Germinal center (tissue), 1 donor: Measurements from ENCODE around the gene ABCC4.
"Not testable (repeated sequence)": the region's sequence is repeated elsewhere in the genome, so short reads cannot be mapped to it uniquely, and the experiment has no call there.

Source experiments
- DNase-seq: peaks from one replicate; pipeline ENCODE4 v3.0.0; 2012; ENCODE audit warnings: mixed read lengths, low spot score

The ABCC4 gene

DNA sequence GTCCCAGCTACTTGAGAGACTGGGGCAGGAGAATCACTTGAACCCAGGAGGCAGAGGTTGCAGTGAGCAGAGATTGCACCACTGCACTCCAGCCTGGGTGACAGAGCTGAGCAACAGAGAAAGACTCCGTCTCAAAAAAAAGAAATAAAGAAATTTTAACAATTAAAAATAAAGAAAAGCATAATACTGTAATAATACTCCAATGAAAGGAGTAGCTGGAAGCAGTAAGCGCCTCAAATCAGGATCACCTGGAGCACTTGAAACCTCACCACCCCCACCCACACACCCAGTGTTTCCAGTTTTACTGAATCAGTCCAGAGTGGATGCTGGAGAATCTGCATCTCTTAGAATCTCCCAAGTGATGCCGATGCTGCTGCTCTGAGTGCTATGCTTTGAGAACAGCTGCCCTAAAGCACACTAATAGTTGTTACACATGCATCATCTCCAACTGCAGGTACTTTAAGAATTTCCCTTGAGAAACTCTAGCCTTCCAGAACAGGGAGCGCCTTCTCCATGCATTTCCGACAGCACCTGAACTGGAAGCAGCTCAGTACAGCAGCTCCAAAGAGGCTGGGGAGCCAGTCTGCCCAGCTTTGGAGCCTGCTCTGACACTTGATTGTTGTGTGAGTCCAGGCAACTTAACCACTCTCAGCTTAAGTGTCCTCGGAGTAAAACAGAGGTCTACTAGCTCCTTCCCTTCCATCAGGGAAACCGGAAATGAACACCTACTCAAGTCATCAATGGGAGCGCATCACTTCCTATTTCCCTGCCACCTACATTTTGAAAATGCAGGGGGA lies 2.9 kb downstream of the ABCC4 start:
- DNase-seq: no peak

DNA sequence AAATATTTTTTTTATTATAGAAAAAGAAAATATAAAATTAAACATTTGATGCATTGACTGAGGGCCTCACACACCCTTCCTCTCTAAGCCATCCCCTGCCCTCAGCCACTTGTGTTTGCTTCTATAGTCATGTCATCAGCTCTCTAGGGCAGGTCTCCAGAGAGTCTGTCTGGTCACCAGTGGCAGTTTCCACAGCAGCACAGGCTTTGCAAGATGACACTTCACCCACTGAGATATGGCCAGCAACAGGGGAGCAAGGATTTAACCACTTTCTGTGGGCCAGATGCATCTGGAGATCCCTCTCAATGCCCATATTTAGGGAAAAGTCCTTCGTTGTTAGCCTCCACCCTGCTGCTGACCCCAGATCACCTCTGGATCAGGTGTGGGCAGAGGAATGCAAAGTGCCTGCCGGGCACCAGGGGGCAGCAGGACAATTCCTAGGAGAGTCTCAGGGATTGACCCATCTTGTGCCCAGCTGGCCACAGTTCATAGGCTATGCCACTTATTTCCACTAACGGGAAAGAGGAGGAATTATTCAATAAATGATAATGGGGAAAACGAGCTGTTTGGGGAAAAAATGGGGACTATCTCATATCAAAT lies 4.8 kb downstream of the ABCC4 start:
- DNase-seq: no peak

DNA sequence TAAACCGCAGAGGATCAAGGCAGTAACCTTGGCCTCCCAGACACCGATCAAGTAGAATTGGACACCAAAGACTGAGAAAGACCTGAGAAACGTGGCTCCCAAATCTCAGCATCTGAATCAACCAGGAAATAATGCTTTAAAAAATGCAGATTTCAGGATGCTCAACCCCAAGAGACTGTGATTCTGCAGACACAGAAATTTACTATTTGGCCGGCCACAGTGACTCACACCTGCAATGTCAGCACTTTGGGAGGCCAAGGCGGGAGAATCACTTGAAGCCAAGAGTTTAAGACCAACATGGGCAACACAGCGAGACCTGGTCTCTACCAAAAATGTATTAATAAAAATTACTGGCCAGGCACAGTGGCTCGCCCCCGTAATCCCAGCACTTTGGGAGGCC lies 6.2 kb downstream of the ABCC4 start:
- DNase-seq: no peak

DNA sequence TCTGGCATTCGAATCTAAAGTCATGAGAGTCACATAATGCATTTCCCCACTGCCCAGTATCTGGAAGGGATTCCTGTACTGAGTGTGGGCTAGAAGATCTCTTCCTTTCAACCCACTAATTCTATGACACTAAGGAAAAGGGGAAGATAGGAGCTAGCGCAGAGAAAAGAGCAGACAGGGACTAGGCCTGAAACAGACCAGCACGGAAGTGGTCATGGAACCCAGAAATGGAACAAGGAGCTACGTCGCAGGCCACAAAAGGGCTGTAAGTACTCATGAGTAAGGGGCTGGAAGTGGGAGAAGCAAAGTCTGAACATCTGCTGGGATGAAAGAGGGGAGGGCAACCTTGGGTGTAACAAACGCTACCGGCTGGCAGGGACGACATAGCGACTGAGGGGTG lies 8.6 kb downstream of the ABCC4 start:
- no peak for DNase-seq

DNA sequence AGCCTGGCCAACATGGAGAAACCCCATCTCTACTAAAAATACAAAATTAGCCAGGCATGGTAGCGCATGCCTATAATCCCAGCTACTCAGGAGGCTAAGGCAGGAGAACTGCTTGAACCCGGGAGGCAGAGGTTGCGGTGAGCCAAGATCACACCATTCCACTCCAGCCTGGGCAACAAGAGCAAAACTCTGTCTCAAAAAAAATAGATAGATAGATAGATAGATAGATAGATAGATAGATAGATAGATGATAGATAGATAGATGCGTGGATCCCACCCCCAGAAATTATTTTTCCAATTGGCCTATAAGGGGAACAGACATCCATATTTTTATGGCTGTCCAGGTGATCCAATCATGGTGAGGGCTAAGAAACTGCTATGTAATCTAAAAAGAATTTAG lies 11.3 kb downstream of the ABCC4 start:
- not testable (repeated sequence) for DNase-seq

DNA sequence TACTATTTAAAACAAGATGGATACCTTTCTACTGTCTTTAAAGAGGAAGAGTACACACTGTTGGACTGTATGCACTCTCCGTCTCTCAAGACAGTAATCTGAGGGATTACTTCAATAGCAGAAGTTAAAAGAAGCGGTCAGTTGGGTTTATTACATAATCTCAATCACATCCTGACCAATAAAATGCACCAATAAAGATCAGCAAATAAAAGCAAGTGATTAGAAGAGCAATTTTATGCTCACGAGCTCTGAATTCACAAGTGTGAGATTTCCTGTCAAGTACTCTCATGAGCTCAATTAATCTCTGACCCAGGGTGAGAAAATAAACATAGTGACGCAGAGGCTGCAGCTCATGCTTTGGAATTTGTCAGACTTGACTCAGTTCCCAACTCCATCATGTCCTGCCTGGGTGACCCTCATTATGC lies 12.2 kb downstream of the ABCC4 start:
- no peak for DNase-seq

DNA sequence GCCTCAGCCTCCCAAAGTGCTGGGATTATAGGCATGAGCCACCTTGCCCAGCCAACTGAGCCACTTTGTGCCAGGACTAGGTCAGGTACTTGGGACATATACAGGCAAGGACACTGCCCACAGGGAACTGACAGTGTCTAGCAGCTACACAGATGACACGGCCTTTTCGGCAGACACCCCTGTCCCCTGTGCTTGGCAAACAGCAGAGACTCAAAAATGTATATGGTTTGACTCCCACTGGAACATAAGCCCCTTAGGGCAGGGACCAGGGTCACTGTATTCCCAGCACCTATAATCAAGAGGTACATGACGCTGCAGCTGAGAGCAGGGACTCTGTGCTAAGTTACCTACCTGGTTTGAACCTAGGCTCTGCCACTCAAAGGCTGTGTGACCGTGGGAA lies 16.8 kb downstream of the ABCC4 start:
- DNase-seq: no peak

DNA sequence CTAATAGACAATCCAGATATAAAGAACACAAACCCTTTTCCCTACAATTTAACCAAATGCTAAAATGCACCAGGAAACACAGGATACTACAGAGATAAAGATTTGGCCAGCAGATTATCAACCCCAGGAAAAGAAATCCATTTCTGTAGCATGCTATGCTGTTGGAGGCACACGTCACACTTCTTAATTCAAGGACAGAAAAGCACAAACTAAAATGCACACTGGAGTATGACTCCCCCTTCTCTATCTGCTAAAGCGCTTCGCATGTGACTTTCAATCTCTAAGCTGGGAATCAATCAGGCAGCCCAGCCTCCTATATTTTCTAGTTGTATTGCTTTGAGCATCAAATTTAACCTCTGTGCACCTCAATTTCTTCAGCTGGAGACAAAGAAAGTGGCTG lies 22.2 kb downstream of the ABCC4 start:
- DNase-seq: no peak

DNA sequence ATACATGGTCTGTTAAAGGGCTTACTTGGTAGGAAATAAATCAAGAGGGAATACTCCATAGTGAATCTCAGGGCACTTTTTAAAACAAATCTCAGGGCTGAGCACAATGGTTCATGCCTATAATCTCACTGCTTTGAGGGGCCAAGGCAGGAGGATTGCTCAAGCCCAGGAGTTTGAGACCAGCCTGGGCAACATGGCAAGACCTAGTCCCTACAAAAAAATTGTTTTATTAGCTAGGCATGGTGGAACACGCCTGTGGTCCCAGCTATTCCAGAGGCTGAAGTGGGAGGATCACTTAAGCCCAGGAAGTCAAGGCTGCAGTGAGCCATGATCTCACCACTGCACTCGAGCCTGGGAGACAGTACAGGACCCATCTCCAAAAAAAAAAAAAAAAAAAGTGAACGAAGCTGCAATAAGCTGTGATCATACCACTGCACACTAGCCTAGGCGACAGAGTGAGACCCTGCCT lies 25.2 kb downstream of the ABCC4 start:
- DNase-seq: no peak

DNA sequence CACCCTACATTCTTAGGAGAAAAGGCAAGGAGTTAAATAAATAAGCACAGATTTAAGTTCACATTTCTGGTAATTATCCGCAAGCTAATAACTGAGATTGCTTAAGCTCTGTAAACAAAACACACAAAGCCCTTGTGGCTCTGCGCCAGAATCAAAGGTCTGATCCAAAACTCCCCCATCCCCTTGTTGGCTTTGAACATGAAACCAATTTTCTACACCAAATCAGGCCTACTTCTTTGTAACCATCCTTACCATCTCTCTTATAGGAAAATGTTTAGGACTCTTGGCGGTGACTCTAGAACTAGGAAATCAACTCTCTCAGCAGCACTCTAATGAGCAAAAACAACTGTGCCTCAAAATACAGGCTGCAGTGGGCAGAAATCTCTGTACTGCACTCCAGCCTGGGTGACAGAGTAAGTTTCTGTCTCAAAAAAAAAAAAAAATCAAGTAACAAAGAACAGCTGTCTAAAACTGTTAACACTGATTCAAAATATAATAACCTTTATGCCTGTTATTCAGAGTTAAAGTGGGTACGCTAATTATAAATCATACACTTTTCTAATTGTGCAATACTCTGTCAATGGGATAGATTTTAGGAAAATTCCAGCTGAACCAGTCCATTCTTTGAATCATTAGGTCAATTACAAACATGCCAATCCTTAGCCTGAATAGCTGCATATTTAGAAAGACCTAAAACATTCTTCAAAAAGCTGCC lies 25.8 kb downstream of the ABCC4 start:
- no peak for DNase-seq

DNA sequence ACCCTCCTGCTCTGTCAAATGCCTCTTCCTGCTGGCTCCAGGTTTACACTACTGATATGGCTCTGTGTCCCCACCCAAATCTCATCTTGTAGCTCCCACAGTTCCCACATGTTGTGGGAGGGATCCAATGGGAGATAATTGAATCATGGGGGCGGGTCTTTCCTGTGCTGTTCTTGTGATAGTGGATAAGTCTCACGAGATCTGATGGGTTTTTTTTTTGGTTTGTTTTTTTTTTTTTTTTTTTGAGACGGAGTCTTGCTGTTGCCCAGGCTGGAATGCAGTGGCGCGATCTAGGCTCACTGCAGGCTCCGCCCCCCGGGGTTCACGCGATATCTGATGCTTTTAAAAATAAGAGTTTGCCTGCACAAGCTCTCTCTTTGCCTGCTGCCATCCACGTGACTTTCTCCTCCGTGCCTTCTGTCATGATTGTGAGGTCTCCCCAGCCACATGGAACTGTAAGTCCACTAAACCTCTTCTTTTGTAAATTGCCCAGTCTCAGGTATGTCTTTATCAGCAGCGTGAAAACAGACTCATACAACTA lies 27.6 kb downstream of the ABCC4 start:
- not testable (repeated sequence) for DNase-seq

DNA sequence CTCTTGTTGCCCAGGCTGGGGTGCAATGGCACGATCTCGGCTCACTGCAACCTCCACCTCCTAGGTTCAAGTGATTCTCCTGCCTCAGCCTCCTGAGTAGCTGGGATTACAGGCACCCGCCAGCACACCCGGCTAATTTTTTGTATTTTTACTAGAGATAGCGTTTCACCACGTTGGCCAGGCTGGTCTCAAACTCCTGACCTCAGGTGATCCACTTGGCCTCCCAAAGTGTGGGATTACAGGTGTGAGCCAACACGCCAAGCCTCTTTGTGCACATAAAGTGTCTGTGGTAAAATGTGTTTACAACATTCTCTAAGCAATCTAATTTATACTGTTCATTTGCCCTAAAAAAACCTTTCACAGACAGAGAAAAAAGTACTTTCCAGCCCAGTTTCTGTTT lies 29.2 kb downstream of the ABCC4 start:
- not testable (repeated sequence) for DNase-seq

DNA sequence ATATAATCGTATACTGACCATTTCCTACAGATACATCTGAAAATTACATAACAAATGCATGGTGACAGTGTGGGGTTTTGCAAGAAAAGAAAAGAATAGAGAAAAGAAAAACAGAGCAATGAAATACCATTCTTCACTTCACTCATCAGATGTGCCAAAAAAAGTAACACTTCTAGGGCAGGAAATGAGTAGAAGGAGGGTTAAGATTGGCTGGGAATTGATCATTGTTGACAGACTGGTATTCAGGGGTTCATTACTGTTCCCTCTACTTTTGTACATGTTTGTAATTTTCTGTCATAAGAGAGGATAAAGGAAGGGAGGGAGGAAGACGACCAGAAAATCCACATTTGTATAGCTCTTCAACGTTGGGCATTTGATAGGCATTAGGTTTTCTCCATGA lies 31.5 kb downstream of the ABCC4 start:
- DNase-seq: no peak

DNA sequence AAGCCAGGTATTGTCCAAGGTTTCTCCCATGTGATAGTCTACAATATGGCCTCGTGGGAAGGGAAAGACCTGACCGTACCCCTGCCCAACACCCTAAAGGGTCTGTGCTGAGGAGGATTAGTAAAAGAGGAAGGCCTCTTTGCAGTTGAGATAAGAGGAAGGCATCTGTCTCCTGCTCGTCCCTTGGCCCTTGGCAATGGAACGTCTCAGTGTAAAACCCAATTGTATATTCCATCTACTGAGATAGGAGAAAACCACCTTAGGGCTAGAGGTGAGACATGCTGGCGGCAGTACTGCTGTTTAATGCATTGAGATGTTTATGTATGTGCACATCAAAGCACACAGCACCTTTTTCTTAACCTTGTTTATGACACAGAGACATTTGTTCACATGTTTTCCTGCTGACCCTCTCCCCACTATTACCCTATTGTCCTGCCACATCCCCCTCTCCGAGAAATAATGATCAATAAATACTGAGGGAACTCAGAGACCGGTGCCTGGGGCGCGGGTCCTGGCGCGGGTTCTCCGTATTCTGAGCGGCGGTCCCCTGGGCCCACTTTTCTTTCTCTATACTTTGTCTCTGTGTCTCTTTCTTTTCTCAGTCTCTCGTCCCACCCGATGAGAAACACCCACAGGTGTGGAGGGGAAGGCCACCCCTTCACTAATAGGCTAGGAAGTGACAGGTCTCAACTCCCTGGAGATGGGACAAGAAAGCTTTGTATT lies 32.7 kb downstream of the ABCC4 start:
- not testable (repeated sequence) for DNase-seq

DNA sequence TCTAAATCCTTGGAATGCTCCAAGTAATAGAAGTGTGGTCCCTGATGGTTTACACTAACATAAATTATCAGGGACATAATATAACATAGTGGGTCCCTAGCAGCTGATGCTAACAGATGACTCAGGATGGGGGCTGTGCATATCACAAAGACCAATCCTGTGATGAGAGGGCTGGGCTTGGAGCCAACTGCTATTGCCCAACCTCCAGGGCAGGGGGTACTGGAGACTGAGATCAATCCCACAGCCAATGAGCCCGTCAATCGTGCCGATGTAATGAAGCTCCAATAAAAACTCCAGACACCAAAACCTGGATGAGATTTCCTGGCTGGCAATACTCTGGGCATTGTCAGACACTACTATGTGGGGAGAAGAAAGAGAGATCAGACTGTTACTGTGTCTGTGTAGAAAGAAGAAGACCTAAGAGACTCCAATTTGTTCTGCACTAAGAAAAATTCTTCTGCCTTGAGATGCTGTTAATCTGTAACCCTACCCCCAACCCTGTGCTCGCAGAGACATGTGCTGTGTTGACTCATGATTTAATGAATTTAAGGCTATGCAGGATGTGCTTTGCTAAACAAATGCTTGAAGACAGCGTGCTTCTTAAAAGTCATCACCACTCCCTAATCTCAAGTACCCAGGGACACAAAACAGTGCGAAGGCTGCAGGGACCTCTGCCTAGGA lies 33.4 kb downstream of the ABCC4 start:
- no peak for DNase-seq

DNA sequence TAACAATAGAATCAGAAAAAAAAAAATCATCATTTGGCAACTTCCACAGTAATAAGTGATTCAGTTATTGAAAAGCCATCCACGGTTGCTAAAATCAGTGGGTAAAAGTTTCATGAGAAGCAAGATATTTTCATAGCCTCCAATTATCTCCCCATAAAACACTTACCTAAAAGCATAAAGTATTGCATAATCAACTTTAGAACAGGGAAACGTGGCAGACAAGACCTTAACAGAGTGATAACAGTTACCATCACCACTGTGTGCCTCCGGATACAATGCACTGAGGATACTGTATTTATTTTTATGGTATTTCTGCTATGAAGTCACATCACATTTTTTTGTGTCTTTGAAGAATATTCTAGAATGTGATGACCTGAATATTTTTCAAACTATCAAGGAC lies 37.0 kb downstream of the ABCC4 start:
- DNase-seq: no peak

DNA sequence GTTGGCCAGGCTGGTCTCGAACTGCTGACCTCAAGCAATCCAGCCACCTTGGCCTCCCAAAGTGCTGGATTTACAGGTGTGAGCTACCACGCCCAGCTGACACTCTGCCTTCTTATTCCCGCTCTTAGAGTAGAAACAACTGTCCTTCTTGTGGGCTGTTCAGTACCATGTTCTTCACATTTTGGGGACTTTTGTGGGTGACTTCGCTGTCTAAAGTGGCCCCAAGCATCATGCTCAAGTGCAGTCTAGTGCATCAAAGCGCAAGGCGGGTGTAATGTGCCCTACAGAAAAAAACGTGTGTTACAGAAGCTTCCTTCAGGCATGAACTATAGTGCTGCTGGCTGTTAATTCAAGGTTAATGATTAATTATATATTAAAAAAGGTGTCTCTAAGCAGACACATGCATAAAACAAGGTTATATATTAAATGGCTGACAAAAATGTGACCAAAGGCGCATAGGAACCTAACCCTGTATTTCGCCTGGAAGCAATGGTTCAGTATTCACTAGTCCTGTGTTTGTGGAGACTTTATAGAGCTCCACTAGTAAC lies 38.3 kb downstream of the ABCC4 start:
- no peak for DNase-seq

DNA sequence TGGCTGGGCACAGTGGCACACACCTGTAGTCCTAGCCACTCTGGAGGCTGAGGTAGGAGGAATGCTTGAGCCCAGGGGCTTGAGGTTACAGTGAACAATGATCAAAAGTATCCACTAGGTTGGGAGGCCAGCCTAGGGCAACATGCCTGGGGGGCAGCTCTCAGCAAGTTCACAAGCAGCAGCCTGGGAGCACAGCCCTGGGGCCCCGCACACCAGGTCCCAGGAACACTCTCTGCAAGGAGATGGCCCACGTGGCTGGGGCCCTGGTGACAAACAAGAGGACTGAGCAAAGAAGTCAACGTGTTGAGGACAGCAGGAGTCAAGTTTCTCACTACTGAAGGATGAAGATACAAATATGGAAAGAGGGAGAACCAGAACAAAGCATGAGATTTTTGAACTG lies 39.3 kb downstream of the ABCC4 start:
- no peak for DNase-seq

DNA sequence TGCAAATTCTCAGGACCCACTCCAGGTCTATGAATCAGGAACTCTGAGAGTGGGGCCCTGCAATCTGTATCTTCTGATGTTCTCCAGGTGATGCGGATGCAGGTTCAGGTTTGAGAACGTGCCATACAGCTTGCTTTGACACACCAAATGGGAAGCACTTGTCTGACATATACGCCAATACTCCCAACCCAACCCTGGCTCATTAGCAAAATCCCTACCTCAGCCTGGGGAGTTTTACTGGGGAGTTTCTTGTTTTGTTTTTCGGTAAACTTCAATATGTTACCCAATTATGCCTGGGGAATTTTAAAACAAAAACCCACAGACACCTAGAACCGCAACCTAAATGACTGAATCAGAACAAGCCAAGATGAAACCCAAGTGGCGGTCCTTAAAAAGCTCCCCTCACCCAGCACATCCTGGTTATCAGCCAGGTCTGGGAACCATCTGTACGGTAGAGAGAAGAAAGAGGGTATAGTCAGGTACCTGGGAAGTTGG lies 41.2 kb downstream of the ABCC4 start:
- no peak for DNase-seq

DNA sequence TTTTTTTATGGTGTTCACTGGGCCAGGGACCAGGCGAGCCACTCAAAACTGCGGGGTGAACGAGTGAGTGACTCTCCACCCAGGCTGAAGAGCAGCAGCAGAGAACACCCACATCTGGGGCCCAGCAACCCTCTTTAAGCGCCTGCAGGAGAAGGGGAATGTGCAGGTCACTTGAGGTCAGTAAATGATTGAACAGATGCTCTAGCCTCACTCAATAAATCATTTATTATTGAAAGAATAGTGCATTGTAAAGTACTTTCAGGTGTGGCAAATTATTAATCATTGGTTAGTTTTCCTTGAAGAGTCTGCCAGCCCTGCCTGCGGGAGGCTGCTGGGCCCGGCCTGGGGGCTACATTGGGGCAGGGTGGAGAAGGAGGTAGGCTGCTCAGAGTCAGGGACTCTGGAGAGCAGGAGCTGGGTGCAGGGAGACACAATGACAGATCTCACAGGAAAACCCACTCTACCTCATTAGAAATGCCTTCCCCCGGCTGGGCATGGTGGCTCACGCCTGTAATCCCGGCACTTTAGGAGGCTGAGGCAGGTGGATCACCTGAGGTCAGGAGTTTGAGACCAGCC lies 42.5 kb downstream of the ABCC4 start:
- DNase-seq: no peak

DNA sequence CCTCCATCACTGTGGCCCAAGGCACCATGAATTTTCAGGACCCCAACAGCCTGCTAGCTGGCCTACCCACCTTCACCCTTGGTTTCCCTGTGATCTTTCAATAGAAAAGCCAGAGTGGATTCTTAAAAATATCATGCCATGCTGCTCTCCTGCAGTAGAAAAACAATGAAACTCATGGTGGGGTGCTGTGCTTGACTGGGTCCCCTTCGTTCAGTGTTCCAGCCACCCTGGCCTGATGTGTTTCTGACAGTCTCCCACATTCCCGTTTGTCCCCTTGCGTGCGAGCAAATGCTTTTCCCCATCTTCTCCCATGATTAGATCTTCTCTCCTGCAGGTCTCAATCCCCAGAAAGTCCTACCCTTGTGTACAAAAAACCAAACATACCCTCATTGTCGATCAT lies 43.2 kb downstream of the ABCC4 start:
- DNase-seq: no peak
